Cerebellar cortex (tissue), 1 donor: ENCODE data around the gene YPEL2.
A peak's percentile ranks its signal among the peaks of the same experiment; 100 is the strongest.

Experiments used
- DNase-seq: peaks from one replicate; pipeline ENCODE4 v3.0.0-alpha.2; 2015; ENCODE audit warnings: low spot score

The YPEL2 gene

DNA sequence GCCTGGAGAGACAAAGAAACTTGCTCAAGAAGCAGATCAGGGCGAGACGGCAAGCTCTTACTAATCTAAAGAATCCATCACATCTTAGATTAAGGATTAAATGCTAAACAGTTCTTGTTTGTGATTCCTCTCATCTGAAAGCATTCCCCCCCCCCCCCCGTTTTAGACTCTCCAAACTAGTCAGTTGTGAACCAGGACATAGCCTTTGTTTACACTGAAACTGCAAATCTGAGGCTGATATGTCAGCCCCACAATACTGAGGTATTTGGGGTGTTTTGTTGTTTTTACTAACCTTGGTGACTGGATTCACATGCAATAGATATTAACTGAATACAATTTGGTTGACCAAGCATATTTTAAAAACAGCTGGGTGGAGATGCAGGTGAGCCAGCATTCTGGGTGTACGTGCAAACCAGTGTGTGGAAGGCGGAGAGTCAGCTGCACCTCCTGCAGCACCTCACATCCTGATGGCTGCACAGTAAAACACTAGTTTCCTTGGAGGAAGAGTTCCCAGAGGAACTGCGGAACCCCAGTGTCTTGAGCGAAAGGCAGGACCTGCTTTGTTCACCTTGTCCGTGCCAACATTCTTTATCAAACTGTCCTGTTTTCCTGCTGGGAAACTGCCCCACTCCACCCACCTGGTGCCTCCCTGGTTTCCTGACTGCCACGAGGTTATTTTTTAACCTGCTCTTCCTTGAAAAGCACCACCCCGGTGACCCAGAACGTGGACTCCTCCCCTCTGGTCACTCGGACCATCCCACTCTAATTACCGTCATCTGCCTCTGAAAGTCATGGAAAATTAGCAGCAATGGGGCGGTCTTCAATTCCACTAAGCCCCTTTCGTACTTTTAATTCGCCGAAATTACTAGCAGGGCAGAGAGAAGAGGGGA, 1.2 kb upstream of the YPEL2 start:
- DNase-seq = peak; percentile 82

DNA sequence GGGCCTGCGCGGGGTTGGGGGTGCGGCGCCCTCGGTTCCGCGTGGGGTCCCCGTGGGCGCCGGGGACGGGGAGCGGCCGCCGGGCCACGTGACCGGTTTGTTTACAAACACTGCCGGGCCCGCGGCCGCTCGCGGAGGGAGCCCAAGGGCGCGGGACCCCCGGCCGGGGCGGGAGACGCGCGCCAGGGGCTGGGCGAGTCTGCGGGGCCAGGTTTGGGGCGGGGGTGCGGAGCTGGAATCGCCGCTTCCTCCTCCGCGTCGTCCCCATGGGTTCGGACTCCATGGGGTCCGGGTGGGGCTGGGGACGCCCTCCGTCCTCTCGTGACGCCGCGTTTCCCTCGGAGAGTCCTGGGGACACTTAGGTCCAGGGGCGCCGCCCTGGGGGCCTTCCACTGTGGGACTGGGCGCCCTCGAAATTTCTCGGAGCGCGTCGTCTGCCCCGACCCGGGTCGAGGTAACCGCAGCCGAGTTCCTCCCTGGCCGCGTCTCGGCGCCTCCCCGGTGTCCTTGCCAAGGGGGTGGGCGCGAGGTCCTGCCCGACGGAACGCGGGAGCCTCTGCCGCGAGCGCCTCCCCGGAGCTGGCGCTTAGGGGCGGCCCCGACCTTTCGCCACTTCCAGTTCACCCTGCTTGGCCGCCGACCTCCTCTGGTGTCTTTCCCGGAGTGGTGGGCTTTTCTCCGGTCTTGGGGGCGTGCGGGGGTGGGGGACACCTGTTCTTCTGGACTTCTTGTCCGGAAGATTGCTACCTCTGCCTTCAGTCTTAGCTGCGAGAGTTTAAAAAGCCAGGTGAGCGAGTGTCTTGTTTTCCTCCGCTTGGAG, 684 bp downstream of the YPEL2 start:
- DNase-seq = no peak

DNA sequence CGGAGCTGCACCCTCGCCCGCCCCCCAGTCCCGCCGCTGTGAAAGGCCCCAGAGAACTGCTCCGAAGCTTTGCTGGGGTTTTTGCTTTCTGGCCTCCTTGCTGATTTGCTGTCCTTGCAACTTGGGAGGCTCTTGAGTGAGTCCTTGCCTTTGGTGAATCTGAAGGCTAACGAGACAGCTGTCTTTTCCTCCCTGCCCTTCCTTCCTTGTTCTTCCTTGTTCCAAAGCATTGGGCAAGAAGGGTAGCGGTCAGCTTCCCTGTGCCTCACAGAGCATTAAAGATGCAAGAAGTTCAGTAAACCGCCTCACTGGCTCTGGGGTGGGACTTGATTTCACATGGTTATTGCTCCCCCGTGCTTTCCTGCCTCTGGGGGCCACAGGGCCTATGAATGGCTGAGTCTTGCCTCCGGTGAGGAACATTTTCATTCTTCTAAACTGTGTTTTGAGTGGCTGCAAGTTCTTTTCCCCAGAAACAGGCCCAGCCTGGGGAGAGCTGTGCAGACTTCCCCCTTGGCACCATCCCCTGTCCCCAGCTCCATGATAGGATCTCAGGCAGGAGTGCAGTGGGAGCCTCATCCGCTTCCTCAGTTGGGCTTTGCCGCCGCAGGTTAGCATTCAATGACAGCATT, 1.4 kb downstream of the YPEL2 start:
- no peak for DNase-seq

DNA sequence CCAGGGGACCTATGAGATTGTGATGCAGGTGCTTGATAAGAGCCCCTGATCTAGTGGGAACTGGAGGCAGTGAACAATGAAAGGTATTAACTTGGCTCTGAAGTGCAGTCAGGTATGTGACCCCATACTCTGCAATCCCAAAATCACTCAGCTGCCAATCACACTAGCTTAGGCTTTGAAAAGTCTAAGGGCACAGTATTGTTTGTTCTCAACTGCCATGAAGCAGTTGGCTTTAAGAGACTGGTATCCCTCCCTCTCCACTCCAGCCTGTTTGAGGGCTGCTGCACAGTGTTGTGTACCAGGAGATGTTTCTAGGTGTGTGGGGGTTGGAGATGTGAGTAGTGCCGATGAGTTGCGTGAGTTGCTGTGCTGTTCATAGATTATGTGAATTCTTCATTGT, 2.4 kb downstream of the YPEL2 start:
- DNase-seq = no peak

DNA sequence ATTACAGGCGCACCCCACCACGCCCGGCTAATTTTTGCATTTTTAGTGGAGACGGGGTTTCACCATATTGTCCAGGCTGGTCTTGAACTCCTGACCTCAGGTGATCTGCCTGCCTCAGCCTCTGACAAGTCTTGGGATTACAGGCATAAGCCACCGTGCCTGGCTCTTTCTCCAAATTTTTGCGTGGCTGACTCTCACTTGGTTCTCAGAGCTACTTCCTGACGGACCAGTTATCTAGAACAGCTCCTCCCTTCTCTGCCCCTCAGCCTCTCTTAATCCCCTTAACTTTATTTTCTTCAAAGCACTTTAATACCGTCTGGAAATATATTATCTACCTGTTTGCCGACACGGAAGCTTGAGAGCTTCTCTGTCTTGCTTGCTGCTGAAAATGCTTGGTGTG, 4.2 kb downstream of the YPEL2 start:
- no peak for DNase-seq

DNA sequence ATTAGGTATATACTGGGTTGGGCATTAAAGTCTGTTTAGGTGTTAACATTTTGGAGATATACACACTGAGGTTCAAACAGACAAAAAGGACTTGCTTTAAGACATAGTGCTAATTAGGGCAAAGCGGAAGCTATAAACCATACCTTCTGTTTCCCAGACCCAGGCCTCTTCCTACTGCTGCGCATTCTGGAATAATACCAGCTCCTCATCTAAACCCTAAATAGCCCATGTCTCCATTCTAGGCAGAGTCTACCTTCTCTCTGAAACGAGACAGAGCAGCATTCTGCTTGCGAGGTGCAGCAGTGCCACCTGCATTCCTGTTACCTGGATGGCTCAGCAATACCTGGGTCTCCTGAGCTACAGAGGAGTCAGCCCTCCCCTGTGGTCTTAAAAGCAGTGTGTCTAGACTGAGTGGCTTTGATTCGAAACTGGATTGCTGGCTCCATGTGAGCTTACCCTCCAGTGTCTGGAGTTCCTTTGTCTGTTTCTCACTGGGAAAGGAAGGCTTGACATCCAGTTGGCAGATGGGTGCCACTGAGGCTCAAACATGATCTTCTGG, 6.4 kb downstream of the YPEL2 start:
- peak; percentile 80 for DNase-seq

DNA sequence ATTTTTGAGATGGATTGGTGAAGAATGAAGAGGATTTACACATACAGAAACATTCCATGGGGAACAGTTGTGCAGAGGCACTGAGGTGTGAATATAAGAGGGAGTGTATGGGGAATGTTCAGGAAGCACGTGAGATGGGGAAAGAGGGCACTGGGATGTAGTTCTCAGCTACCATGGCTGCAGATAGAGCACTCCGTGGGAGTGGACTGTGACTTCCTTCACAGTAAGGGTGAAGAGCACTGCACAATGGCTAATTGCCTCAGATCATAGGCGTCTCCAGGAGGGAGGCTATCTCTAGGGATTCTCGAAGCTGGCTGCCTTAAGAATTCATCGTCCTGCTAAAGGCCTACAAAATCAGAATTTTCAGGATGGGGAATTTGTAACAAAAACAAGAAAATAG, 7.0 kb downstream of the YPEL2 start:
- DNase-seq = no peak

DNA sequence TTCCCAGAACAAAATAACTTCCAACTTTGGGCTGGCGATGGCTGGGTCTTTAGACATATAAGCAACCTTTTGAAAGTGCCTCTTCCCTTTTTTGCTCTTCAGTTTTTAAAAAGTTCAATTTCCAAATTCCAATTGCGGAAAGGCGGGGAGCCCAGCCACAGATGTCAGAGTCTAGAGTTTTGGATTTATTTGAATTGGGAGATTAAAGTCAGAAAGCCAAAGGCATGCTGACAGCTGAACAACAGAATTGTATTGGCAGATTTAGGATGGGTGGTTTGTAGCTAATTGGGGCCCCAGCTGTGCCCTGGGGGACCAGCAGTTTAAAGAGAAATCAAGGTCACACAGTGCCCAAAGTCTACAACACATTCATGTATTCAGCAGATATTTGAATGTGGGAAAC, 10.5 kb downstream of the YPEL2 start:
- DNase-seq = no peak

DNA sequence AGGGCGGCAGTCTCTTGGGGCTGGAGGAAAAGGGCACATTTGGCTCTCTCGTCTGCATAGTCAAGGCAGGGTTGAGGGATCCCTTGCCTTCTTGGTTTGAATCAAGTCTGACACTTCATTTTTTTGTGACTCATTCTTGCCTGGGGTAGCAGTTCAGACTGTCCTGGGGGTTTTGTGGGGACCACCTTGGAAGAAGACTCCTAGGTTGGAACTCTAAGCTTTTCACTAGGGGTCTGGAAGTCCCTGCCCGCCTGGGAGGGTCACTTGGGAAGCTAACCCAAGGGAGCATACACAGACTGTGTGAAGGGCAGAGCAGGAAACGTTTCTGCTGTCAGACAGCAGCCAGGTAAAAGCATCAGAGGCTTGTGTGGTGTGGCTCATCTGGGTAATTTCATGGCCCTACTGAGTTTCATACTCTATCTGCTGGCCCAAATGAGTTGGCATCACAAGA, 11.3 kb downstream of the YPEL2 start:
- DNase-seq = peak; percentile 6

DNA sequence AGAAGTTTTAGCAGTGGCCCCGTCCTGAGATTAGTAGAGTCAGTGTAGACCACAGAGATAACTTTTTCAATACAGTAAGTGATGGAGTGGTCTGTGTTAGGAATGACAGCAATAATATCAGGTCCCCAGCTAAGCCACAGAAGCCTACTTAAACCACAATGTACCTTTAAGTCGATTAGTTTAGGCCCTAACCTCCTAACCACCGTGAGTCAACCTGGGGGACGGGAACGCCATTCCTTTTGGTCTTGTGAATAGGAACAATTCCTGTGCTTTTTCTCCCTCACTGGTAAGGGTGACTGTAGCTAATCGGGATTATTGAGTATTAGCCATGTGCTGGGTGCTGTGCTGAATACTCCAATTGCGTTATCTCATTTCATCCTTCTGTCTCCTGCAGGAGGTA, 14.0 kb downstream of the YPEL2 start:
- no peak for DNase-seq

DNA sequence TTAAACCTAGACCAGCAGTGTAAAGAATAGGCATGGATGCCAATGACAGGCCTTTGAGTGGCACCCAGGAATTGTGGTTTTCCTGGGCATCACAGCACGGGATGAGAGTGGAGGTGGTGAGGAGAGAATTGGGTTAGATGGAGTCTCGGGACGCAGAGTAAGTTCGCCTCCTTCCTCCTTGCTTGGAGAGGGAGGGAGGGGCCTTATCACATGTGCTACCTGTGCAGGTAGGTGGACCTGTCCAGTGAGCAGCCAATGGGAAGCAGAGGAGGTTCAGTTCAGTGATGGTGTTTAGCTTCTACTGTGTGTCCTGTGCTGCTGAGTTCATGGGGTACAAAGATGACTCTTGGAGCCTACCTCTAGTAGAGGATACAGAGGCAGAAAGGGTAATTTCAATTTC, 14.9 kb downstream of the YPEL2 start:
- no peak for DNase-seq

DNA sequence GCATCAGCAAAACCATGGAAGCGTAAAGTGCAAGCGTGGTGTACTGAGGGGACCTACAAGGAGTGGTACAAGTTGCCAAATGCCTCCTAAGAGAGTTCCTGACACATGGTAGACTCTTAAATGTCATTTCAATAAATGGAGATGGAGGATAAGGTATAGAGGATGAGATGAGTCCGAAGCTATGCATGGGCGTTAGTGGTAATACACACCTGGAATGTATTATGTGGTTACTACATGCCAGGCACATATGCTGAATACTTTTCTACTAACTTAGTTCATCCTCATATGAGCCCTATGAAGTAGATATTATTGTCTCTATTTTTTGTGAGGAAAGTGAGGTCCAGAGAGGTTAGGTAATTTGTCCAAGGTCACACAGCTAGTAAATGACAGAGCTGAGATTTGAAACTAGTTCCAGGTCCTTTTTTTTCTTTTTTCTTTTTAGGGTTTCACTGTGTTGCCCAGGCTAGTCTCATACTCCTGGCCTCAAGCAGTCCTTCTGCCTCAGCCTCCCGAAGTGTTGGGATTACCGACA, 15.5 kb downstream of the YPEL2 start:
- no peak for DNase-seq

DNA sequence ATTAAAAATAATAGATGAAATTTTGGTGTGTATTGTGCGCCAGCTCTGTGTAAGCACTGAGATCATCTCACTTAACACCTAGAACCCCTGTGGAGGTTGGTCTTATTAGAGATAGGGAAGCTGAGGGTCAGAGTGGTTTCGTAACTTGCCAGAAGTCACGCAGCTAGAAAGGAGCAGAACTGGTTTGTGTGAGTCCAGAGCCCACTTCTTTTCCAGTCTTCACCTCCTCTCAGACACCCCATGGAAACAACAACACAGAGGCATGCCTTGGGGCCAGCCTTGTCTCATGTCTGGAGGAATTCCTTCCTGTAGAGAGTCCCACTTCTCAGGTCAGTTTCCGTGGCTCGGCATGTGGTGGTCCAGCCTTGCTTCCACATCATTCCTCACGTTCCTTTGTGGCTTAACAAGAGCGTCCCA, 16.5 kb downstream of the YPEL2 start:
- DNase-seq = no peak

DNA sequence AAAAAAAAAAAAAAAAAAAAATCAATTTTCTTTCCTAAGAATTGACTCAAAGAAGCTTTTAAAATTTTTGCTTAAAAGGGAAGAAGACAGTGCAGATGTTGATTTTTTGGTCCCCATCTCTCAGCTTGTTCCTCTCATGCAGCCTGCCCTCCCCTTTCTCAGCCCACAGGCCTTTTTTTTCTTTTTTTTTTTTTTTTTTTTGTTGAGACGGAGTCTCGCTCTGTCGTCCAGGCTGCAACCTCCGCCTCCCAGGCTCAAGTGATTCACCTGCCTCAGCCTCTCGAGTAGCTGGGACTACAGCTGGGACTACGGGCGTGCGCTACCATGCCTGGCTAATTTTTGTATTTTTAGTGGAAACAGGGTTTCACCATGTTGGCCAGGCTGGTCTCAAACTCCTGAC, 17.7 kb downstream of the YPEL2 start:
- no peak for DNase-seq

DNA sequence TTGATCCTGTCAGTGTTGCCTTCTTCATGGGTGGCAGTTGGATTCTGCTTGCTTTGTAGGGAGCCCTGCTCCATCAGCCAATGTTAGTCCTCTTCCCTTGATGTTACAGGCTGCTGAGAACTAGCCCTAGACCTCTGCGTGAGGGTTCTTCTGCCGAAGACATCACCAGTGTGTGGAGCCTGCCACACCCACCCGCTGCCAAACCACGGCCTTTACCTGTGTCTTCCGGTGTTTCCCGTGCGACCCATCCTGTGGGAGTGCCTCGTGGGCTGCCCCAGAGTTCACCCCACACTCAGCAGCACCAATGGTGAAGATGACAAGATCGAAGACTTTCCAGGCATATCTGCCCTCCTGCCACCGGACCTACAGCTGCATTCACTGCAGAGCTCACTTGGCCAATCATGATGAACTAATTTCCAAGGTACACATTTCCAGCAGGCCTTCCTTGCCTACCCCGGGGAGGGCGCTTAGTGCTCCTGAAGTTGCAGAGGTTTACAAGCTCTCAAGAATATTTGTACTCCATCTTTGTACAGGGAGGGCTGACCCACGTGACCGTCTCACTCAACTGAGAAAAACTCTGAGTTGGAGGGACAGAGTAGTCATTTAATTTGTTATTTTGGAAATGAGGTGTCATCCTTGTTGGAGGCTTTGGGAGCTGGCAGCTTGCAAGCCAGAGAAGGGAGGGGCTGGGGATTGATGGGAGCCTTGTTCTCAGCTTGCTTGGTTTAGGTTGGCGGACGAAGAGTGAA, 21.8 kb downstream of the YPEL2 start:
- no peak for DNase-seq

DNA sequence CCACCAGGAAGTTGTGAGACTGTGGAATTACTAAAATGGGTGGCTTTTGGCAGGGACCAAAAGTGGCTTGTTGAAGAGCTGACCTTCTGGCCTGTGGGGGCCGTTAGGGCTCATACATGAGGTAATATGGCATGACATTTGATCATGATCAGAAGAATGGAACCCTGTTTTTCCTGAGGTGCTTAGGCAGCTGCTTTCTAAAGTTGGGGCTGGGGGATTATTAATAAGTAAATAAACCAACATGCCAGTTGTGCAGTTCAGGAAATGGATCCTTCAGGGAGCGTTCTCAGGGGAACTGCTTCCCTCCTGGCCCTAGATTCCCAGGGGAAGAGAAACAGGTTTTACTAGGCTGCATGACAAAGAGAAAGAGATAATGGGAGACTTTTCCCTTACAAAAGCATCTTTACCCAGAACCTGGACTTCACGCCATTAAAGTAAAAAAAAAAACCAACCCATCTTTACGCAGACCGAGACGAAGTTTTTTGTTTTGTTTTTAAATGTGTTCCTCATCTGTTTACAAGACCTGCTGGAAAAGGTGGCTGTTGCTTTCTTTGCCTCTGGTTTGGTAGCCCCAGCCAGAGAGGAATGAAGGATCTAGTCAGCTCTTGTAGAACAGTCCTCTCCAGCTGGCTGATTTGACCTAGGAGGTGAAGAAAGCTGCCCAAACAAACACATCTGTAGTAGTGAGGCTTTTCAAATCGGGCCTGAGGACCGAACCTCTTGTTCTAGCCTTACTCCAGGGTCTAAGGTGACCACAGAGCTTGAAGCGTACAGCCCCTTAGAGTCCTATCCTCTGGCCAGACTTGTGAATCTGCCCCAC, 22.7 kb downstream of the YPEL2 start:
- no peak for DNase-seq

DNA sequence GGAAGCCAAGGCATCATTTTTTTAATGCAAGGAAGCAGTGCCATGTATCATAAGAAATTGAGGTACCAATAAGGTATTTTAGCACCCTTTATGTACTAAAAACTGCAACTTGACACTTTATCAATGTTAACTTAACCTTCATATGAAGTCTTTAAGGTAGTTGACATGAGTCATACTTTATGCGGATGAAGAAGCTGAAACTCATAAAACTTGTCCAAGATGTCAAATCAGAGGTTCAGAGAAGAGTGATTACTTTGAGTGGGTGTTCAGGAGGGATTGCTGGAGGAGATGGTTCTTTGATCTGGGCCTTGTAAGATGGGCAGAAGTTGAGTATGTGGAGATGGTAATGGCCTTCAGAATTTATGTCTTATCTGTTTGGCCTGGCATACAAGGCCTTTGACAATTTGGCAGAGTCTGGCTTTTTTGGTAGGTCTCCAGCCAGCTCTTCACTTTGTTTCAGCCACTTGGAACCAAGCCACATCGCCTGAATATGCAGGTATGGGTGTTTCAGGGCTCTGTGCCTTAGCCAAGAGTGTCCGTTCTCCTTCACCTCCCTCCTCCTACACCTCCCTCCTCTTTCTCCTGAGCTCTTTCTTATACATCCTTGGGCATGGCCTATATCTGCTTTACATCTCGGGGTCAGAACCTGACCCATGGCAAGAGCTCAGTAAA, 23.7 kb downstream of the YPEL2 start:
- DNase-seq = peak; percentile 77

DNA sequence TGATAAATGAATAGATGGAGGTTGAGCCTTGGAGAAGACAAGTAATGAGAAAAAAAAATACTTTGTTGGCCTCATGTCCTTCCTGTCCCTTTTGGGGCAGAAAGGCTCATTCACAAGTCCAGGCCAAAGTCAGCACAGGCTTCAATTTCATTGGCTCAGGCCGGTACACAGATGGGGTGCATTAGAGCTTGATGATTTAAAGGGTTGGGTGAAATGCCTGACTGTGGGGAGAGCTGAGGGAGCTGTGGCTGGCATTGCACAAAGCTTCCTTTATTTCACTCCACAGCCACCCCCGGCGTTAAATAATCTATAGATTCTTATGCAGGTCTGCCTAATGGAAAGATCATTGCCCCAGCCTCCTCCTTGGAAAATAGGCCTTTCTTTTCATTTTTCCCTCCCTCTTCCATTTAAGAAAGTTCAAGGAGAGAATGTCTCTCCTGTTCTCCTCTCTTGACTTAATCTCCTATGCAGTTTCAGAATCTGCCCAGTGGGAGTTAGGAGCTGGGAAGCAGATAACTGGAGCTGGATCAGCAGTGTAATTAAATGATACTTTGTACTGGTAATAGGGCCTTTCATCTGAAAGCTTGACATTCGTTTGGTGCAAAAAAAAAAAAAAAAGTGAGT, 24.4 kb downstream of the YPEL2 start:
- peak; percentile 69 for DNase-seq

DNA sequence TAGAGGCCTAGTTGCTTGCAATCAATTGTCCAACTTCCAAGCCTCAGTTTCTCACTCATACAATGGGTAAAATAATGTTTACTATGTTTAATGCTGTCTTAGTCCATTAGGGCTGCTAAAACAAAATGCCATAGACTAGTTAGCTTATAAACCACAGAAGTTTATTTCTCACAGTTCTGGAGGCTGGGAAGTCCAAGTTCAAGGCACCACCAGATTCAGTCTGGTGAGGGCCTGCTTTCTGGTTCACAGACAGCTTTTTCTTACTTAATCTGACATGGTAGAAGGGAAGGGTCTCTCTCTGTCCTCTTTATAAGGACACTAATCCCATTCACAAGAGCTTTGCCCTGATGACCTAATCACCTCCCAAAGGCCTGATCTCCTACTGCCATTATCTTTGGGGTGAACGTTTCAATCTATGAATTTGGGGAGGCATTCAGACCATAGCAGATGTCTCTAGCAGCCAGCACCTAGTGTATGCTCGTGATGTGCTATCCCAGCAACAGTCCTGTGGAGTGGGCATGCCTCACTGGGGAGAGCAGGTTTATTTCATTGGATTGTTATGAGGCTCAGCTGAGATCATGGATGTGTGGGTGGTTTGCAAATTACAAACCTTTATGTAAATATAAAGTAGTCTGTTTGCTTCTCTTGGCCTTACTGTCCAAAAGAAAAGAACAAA, 25.2 kb downstream of the YPEL2 start:
- no peak for DNase-seq
